Activated B cell treated with CpG ODN at 0.5 μM for 24 hours (primary cell): ENCODE data around the gene SLC22A2. TPM values are rescaled to one million over a fixed set of nuclear protein-coding genes. Genes with fewer than 3 reads are reported as not detected.

Source experiments
- ATAC-seq: fragments of 200-7000 bp; cut with Tn5 transposase; one replicate; pipeline ENCODE4 v1.10.0; 2021; ENCODE audit warnings: low read depth, mild to moderate bottlenecking, moderate library complexity
- CTCF ChIA-PET: fragments of 350-600 bp; sonication (Branson Sonifier 250); formaldehyde crosslinking; loops from one replicate; lab custom pipeline; 2021; ENCODE audit warnings: antibody characterized with exemption; lab: Charles Lee
- POLR2A ChIA-PET: fragments of 350-600 bp; sonication (Branson Sonifier 250); formaldehyde crosslinking; loops from one replicate; lab custom pipeline; 2021; ENCODE audit warnings: antibody characterized with exemption; lab: Charles Lee
- DNase-seq: peaks from one replicate; pipeline ENCODE4 v3.0.0; 2022
- H3K27ac Mint-ChIP-seq: one replicate; pipeline ENCODE4 v1.8.0; 2020; ENCODE audit warnings: mixed read lengths
- H3K27me3 Mint-ChIP-seq: one replicate; pipeline ENCODE4 v1.8.0; 2021; ENCODE audit warnings: mixed read lengths
- H3K36me3 Mint-ChIP-seq: one replicate; pipeline ENCODE4 v1.8.0; 2021; ENCODE audit warnings: low read depth, mixed read lengths
- H3K4me1 Mint-ChIP-seq: one replicate; pipeline ENCODE4 v1.8.0; 2021; ENCODE audit warnings: mixed read lengths
- H3K4me3 Mint-ChIP-seq: one replicate; pipeline ENCODE4 v1.8.0; 2020; ENCODE audit warnings: mild to moderate bottlenecking, mixed read lengths
- H3K9me3 Mint-ChIP-seq: one replicate; pipeline ENCODE4 v1.8.0; 2020; ENCODE audit warnings: mixed read lengths
- CTCF ChIP-seq: fragments of 200-600 bp; IDR thresholded peaks from one replicate; pipeline ENCODE4 v1.8.0; 2022; ENCODE audit warnings: antibody characterized with exemption, mild to moderate bottlenecking
- intact Hi-C: fragments of 100-400 bp; cut with micrococcal nuclease; formaldehyde crosslinking; loops from one replicate; pipeline ENCODE4 v1.15.1; 2024
- total RNA-seq: library from RNA; stranded (reverse); gene quantifications from 2 replicates; pipeline ENCODE4 v1.2.3, GENCODE V29; 2022

SLC22A2 gene
- total RNA-seq, 1 donor from 2014 or later = not detected

DNA sequence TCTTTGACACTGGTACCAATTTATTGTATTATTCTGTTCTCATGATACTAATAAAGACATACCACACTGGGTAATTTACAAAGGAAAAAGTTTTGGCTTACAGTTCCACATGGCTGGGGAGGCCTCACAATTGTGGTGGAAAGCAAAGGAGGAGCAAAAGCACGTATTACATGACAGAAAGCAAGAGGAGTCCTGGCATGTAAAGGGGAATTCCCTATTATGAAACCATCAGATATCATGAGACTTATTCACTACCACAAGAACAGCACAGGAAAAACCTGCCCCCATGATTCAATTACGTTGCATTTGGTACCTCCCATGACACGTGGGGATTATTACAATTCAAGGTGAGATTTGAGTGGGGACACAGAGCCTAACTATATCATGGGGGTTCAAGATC lies 43.4 kb downstream of the SLC22A2 start:
- H3K4me3 Mint-ChIP-seq = no peak overlapping the region
- H3K36me3 Mint-ChIP-seq = no peaks in the 10 kb centered on the region
- POLR2A ChIA-PET = no interaction called here
- no peak for TF ChIP-seq CTCF
- intact Hi-C loops = no loop called here
- DNase-seq = no peak
- no peak overlapping the region for H3K27ac Mint-ChIP-seq
- no peaks in the 10 kb centered on the region for H3K4me1 Mint-ChIP-seq
- H3K27me3 Mint-ChIP-seq = peaks cover 12% of the 10 kb centered on the region
- ATAC-seq = no peak
- peaks cover 4% of the 10 kb centered on the region for H3K9me3 Mint-ChIP-seq
- CTCF ChIA-PET = no interaction called here

DNA sequence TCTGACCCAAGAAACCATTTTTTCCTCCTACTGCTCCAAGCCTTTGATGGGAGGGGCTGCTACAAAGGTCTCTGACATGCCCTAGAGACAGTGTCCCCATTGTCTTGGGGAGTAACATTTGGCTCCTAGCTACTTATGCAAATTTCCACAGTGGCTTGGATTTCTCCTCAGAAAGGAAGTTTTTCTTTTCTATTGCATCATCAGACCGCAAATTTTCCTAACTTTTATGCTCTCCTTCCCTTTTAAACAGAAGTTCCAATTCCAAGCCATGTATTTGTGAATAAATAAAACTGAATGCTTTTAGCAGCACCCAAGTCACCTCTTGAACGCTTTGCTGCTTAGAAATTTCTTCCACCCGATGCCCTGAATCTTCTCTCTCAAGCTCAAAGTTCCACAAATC lies 51.0 kb downstream of the SLC22A2 start:
- no peaks in the 10 kb centered on the region for H3K27me3 Mint-ChIP-seq
- ChIA-PET POLR2A (no interaction called here), CTCF (no interaction called here)
- no peak for TF ChIP-seq CTCF
- H3K36me3 Mint-ChIP-seq = no peaks in the 10 kb centered on the region
- DNase-seq = no peak
- peaks cover 14% of the 10 kb centered on the region for H3K9me3 Mint-ChIP-seq
- no peak overlapping the region for H3K4me3 Mint-ChIP-seq
- no peak overlapping the region for H3K27ac Mint-ChIP-seq
- intact Hi-C loops = no loop called here
- no peak for ATAC-seq
- H3K4me1 Mint-ChIP-seq = no peaks in the 10 kb centered on the region

- POLR2A ChIA-PET = no interaction called here
Observed at GRCh38 chr6:160204710-160205109, 53.9 kb downstream of the SLC22A2 start.

GRCh38 chr6:160203953-160204352 lies 54.7 kb downstream of the SLC22A2 start:
- DNase-seq (no peak), ATAC-seq (no peak)
- no peak for TF ChIP-seq CTCF
- ChIA-PET POLR2A (no interaction called here), CTCF (no interaction called here)
- intact Hi-C loops = no loop called here
- Mint-ChIP-seq H3K4me1 (no peaks in the 10 kb centered on the region), H3K36me3 (no peaks in the 10 kb centered on the region), H3K4me3 (no peak overlapping the region), H3K27ac (no peak overlapping the region), H3K9me3 (peaks cover 11% of the 10 kb centered on the region), H3K27me3 (no peaks in the 10 kb centered on the region)

More at GRCh38 chr6:160204710-160205109, 53.9 kb downstream of the SLC22A2 start:
- no peak overlapping the region for H3K4me3 Mint-ChIP-seq
- no peak overlapping the region for H3K27ac Mint-ChIP-seq
- no peaks in the 10 kb centered on the region for H3K27me3 Mint-ChIP-seq
- H3K9me3 Mint-ChIP-seq = peaks cover 11% of the 10 kb centered on the region
- CTCF ChIA-PET = no interaction called here
- H3K4me1 Mint-ChIP-seq = no peaks in the 10 kb centered on the region
- no peak for ATAC-seq
- no peak for TF ChIP-seq CTCF
- intact Hi-C loops = no loop called here
- DNase-seq = no peak
- no peaks in the 10 kb centered on the region for H3K36me3 Mint-ChIP-seq

DNA sequence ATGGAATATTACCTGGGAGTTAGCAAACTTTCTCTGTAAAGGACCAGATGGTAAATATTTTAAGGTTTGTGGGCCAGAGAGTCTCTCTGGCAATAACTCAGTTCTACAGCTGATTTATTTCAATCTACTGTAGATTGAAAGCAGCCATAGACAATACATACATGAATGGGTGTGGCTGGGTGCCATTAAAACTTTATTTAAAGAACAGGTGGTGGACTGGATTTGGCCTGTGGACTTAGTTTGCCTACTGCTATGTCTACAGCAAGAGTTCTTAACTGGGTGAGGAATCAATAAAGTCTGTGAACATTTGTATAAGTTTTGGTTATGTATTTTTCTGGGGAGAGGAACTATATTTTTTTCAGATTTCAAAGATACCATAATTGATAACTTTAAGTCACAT lies 55.1 kb downstream of the SLC22A2 start:
- intact Hi-C loops = no loop called here
- H3K4me1 Mint-ChIP-seq = no peaks in the 10 kb centered on the region
- no peak overlapping the region for H3K27ac Mint-ChIP-seq
- no peak overlapping the region for H3K4me3 Mint-ChIP-seq
- ATAC-seq (no peak), DNase-seq (no peak)
- H3K9me3 Mint-ChIP-seq = peaks cover 11% of the 10 kb centered on the region
- H3K36me3 Mint-ChIP-seq = no peaks in the 10 kb centered on the region
- no peaks in the 10 kb centered on the region for H3K27me3 Mint-ChIP-seq
- POLR2A ChIA-PET = no interaction called here
- TF ChIP-seq CTCF = no peak
- CTCF ChIA-PET = no interaction called here
